ENCODE data around the gene TUG1. TPM values are rescaled to one million over a fixed set of nuclear protein-coding genes. Genes with fewer than 3 reads are reported as not detected.

TUG1 gene
- total and polyA plus RNA-seq, 9 of the 15 experiments (the other 6 are each of a cell fraction or from before 2014, with no cell fraction given), result 24.7 to 132 (median 58.9) TPM

- peak; percentile 28; the same call in 1 of the 2 replicates for TF ChIP-seq REST (IDR thresholded peaks at IDR 0.05; ENCODE audit: borderline replicate concordance)
- no peak for TF ChIP-seq REST (CRISPR knock-in tag; IDR thresholded peaks at IDR 0.05; ENCODE audit: low read depth)
- TF ChIP-seq CREB3L1 (IDR thresholded peaks at IDR 0.05; ENCODE audit: borderline replicate concordance, low read depth), result peak; percentile 83; the same call in 1 of the 2 replicates
- TF ChIP-seq RREB1 (CRISPR knock-in tag; IDR thresholded peaks at IDR 0.05), result 0 out of 2 replicates have a peak, but pooled peaks have one; percentile 43
- no peak for TF ChIP-seq ZBTB49 (CRISPR knock-in tag; IDR thresholded peaks at IDR 0.05; ENCODE audit: borderline replicate concordance)
- TF ChIP-seq RBM22 (IDR thresholded peaks at IDR 0.05; ENCODE audit: low read depth, low read length, poor library complexity, severe bottlenecking), result peak; percentile 12
- peak in 1 of 2 experiments; percentile 50; a peak in 2 of 4 replicates for TF ChIP-seq HDAC1 (IDR thresholded peaks at IDR 0.05)
Observed at GRCh38 chr22:30968015-30968923, 796 bp upstream of the TUG1 start, which contains the start of gene MORC2 (continued).
